ENCODE results near the gene HPCAL1. TPM values are rescaled to one million over a fixed set of nuclear protein-coding genes. Genes with fewer than 3 reads are reported as not detected.
A peak's percentile ranks its signal among the peaks of the same experiment; 100 is the strongest.

The HPCAL1 gene
- total RNA-seq, 1 donor from 2014 or later = 13.7 TPM

DNA sequence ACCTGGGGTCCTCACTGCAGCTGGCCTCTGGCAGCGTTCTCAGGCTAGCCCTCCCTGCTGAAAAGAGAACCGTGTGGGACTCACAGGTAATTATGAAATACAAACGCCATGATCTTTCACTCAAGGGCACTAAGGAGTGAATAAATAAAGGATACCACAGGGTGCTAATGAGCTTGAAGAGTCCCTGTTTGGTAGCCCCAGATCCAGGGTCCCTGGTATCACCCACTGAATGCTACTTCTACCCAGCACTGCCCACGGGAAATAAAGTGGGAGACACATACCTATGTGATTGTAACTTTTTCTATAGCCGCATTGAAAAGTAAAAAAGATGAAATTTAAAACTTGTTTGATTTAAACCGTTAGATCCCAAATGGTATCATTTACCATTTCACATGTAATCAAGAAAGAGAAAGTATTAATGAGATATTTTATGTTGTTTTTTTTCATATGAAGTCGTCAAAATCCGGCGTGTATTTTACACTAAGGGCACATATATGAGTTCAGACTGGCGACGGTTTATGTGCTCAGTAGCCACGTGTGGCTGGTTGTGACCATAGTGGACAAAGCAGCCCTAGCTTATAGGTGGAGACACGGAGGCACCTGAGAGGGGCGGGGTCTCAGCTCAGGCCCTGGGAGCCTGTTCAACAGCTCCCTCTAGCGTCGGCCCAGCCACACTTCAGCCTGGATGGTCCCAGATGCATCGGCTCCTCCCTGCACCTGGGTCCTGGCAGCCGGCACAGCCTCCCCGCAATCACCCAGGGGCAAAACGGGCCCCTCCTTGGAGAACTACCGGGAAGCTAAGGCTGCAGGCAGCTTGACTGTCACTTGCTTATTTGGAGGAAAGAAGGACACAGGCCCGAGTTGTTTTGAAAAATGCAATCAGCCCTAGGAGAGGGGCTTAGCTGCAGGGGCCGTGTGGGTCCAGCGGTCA lies 106.2 kb downstream of the HPCAL1 start:
- peak; percentile 83 for ATAC-seq

DNA sequence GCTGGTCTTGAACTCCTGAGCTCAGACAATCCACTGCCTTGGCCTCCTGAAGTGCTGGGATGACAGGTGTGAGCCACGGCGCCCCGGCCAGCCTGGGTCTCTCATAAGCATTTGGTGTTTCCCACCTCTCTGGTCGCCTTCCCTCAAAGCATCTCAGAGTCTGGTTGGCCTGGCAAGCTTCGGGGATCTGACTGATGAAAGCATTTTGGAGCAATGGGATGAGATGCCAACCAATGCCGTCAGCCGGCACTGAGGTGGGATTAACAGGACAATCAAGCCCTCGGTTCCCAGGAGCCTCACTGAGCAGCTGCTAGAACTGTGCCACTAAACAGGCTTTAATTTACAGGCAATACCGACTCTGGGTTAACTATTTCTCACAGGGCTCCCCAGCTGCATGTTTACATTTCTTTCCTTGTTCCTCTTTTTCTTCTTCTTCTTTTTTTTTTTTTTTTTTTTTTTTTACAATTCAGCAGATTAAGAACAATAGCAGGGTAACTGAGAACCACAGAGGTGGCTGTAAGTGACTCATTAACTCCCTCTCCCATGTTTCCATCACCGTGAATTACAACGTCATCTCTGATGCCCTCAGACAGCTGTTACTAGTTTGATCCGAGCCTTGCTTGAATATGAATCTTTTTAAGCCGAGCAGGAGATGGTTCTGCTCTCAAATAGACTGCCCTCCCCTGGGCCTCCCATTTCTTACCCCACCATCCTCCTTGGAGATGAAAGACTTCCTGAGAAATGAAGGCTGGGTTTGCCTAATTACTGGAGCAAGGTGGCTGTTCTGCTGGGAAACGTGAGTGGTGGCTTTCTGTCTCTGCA lies 107.5 kb downstream of the HPCAL1 start:
- no peak for ATAC-seq

DNA sequence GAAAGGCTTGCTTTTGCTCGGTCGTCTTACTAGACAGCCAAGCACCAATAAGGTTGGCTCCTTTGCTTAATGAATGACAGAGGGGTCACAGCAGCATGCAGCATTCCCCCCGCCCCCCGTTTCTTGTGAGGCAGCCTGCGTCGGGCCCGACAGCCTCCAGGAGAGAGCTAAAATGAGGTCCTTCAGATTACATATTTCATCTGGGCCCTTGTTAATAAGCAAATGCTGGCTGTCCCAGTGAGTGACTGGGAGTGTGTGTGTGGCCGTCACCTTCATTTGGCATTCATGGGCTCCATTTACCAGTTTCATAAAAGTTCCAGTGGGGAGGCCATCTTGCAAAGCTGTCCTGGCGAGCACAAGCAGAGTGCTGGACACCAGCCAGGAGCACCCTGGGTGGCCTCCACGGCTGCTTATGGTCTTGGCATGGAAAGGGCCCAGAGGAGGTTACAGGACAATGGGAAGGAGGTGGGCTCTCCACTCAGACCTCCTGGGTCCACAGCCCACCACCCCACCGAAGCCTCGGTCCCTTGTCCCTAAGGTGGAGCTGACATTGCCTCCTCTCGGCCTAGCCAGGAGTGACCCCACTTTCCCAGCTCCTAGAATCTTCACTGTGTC lies 108.2 kb downstream of the HPCAL1 start:
- ATAC-seq = no peak

DNA sequence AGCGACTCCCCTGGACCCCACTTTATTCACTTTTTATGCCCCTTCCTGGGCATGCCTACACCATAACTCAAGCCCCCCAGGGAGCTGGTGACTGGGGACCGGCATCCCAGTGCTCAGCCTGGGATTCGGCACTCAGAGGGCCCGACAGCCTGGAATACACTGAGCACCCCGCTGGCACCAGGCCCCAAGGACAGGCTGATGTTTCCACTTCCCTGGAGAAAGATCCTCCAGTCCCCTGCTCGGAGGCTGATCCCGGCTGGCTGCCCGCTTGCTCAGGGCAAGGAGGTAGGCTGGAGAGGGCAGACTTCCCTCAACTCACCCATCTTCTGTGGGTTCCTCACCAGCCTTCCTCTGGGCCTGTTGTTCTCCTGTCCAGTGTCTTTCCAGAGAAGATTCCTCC lies 108.9 kb downstream of the HPCAL1 start:
- no peak for ATAC-seq

DNA sequence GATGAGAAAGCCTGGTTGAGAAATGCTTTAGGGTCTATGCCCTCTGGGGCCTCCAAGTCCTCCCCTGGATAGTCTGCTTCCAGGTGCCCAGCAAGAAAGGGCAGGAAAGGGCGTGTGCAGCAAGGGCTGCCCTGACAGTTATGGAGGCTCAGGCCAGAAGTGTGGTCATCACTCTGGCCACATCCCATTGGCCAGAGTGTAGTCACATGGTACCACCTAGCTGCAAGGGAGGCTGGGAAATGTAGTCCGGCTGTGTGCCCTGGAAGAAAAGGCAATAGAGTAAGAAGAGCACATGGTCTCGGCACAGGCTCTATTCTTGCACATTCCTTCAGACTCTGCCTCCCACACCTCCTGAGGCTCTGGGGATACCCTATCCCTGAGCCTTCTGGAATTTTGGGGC lies 109.7 kb downstream of the HPCAL1 start:
- ATAC-seq = peak; percentile 28

DNA sequence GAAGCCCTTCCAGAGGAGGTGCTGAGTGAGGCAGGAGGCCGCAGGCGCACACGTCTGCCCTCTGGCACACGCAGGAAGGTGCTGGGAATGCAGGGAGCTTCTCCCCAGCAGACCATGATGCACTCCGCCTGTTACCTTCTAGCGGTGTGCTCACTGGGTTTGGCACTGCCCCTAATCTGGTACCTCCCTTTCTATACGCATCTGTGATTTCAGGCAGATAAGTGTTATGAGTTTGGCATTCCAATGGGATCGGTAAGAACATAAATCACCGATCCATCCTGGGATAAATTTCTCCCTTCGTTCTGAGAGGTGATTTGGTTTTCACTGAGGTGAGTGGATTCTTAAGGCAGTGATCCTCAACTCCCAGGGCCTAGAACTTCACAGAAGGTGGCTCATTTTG lies 110.8 kb downstream of the HPCAL1 start:
- ATAC-seq = no peak

DNA sequence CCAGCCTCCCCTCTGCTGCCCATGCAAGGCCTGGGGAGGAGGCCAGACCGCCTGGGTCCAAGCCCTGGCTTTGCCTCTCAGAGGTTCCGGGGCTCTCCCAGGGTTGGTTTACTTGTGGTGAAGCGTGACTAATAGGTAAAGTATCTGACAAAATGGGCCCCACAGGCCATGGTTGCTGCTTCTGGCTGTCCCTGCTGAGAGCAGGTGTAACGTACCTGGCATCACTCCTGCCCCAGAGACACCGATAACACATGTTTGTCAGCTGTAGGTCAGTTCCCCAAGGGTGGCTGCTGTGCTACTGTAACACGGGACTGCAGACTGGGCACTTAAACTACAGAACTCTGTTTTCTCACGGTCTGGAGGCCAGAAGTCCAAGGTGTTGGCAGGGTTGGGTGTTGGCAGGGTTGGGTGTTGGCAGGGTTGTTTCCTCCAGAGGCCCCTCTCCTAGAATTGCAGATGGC lies 111.3 kb downstream of the HPCAL1 start:
- no peak for ATAC-seq

DNA sequence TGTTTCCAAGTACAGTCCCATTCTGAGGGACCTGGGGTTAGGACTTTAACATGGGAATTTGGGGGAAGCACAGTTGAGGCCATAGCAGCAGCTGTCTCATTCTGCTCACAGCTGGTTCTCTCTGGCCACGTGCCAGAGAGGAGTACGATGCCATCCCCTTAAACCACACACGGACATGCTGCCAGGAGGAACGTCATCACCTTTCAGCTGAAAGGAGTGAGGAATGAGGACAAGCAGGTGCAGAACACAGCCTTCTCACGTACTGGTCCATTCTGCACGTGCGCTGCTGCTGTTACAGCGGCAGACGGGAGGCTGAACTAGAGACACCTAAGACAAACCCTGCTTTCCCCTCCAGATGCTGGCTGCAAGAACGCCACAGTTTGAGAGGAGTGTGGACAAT lies 111.9 kb downstream of the HPCAL1 start:
- no peak for ATAC-seq

DNA sequence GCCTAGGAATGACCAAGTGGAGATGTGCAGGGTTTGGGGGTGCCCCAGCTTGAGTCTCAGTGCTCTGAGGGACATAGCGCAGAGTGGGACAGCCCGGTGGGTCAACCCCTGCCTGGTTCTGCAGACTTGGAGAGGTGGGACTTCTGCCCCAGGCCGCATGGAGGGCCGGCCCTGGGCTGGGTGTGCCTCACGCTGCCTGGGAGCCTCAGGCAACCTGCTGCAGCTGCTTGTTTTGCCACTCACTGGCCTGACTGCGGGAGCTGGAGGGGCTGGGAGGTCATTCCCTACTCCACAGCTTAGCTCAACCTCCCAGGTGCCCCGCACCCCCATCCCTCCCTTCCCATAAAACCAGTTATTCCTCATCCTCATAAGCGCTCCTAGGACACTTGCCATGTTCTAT lies 112.3 kb downstream of the HPCAL1 start:
- ATAC-seq = no peak

DNA sequence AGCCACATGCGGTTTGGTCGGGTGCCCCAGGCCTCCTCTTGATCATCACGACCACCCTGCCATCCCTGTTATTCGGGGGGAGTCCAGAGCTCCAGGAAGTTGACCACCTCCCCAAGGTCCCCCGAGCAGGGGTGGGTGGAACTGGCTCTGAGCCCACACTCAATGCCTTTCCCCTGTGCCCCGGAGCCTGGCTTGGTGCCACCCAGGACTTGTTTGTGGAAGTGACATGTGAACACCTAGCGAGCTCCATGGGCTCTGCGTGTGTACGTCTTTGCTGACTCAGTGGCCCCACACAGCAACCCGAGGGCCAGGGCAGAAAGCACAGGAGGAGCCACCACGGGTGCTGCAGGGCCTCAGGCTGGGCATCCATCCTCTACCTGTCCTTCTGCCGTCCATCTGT lies 112.9 kb downstream of the HPCAL1 start:
- no peak for ATAC-seq

DNA sequence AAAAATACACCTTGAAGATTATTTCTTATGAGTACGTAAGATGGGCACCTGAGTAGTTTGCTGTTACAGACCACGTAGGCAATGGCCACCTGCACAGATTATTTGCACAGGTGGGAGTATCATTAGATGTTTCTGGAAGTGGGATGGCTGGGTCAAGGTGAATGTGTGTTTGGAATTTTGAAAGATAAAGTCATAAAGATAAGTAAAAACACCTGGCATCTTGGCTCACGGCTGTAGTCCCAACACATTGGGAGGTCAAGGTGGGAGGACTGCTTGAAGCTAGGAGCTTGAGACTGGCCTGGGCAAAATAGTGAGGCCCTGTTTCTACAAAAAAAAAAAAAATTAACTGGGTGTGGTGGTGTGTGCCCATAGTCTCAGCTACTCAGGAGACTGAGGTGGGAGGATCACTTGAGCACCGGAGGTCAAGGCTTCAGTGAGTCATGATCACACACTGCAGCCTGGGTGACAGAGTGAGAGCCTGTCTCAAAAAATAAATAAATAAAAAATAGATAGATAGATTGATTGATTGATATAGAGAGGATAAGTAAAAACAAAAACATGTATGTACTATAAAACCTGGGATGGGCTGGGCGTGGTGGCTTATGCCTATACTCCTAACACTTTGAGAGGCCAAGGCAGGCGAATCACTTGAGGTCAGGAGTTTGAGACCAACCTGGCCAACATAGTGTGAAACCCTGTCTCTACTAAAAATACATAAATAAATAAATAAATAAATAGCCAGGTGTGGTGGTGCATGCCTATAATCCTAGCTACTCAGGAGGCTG lies 115.0 kb downstream of the HPCAL1 start:
- no peak for ATAC-seq

DNA sequence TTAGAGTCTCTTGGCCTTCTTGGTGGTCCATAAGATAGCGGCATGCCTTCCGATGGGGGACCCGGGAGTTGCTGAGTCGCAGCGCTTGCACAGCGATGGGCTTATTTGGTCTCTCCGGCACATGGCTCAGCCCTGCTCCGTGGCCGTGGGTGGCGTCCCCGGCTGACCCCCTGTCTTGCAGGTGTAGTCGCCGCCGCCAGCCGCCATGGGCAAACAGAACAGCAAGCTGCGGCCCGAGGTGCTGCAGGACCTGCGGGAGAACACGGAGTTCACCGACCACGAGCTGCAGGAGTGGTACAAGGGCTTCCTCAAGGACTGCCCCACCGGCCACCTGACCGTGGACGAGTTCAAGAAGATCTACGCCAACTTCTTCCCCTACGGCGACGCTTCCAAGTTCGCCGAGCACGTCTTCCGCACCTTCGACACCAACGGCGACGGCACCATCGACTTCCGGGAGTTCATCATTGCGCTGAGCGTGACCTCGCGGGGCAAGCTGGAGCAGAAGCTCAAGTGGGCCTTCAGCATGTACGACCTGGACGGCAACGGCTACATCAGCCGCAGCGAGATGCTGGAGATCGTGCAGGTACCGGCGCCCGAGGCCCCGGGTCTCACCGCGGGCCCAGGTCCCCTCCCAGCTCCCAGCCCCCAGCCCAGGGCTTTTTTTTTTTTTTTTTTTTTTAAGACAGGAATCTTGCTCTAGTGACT lies 117.0 kb downstream of the HPCAL1 start:
- ATAC-seq = peak; percentile 4

DNA sequence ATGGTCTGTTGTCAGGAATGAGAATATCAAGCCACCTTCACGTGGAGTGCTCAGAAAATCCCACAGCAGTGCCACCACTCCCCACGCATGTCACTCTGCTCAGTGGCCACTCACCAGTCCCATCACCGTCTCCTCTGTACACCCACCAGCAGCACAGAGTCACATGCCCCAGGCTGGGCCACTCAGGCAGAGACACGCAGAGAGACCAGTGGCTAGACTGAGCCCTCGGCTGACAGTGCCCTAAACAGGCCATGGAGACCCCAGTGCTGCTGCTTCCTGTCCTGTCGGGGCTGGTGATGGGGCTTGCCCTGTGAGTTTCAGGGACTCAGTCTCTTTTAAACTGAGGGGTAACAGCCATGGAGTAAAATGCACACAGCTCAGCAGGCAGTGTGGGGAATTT lies 119.5 kb downstream of the HPCAL1 start:
- no peak for ATAC-seq

DNA sequence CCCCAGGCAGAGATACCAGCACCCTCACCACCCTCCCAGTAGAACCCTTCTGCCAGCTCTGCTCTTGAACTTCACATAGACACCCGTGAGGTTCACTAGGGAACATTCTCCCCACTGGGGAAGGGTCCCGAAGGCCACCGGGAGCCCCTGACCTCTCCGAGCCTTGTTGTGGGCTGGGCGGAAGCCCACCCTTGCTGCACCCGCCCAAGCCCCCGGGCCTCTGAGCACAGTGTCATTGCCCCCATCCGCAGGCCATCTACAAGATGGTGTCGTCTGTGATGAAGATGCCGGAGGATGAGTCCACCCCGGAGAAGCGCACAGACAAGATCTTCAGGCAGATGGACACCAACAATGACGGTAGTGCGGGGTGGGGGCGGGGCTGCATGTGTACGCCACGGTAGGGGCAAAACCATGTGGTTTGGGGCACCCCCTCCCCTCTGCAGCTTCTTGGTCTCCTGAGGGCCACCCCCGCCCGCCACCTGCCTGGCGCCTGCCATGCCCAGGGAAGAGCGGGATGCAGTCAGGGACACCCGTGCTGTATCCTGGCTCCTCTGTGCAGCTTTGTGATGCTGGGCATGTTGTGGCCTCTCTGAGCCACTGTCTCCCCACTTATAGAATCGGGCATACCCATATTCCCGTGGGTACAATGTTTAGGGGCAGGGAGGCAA lies 120.2 kb downstream of the HPCAL1 start:
- no peak for ATAC-seq

DNA sequence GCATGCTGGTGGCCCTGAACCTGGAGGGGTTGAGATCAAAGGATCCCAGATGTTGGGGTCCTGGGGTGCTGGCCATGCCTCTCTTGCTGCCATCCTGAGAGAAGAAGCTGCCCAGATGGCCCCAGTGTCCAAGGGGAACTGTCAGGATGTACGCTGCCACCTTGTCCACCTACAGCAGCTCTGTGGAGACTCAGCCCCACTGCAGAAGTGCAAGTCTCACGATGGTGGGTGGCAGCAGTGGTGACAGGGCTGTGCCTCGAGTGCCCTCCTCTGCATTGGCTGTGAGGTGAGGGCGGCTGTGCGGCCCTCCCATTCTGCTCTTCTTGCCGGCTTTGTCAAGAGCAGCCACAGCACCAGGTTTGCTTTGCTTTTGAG lies 120.7 kb downstream of the HPCAL1 start:
- ATAC-seq = no peak

DNA sequence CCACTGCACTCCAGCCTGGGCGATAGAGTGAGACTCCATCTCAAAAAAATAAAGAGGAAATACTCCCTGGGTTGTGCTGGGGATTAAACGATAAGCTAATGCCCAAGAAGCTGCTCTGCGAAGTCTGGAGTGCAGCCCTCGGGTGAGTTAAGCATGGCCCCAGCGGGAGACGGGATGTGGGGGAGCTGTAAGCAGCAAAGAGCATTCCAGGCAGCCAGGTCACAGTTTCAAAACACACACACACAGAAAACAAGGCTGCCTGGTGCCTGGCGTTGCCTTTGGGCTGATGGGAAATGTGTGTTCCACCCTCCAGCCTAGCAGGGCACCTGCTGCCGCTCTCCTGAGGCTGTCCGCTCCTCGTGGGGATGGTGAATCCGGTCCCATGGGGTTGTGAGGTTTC lies 121.3 kb downstream of the HPCAL1 start:
- ATAC-seq = no peak

DNA sequence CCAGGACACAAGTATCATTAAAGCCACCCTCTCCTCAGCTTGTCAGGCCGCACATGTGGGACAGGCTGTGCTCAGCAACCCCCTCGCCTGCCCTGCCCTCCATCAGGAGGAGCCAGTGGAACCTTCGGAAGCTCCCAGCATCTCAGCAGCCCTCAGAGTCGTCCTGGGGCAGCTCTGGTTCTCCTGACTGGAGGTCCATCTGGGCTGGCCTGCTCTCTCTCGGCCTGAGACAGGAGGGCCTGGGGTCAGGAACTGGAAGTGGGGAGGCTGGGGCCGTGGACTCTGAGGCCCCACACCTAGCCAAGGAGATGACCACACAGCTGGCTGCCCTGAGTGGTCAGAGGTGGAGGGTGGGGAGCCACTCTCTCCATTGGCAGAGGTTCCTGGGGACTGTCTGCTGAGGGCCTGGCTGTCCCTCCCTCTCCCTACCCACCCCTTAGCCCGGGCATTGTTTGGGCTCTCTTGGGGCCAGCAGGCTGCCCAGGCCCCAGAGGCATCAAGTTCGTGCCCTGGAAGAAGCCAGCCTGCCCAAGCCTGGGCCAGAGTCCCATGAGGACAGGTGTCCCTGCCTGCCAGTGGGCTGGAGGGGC lies 122.3 kb downstream of the HPCAL1 start:
- ATAC-seq = peak; percentile 23

DNA sequence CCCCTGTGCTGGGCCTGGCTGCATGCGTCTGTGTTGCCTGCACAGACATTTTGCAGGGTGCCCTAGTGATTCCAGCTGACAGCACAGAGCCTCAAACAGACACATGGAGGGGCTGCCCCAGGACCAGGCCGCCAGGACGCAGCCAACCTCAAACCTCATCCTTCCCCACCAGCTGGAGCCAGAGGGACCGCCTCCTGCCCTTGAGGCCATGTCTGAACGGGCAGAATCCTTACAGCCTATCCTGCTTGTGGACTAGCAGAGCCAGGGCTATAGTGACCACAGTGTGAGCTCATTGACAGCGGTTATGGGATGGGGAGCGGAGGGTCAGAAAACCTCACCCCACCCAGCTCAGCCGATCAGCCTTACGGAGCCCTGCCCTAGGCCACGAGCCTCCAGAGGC lies 123.0 kb downstream of the HPCAL1 start:
- no peak for ATAC-seq

DNA sequence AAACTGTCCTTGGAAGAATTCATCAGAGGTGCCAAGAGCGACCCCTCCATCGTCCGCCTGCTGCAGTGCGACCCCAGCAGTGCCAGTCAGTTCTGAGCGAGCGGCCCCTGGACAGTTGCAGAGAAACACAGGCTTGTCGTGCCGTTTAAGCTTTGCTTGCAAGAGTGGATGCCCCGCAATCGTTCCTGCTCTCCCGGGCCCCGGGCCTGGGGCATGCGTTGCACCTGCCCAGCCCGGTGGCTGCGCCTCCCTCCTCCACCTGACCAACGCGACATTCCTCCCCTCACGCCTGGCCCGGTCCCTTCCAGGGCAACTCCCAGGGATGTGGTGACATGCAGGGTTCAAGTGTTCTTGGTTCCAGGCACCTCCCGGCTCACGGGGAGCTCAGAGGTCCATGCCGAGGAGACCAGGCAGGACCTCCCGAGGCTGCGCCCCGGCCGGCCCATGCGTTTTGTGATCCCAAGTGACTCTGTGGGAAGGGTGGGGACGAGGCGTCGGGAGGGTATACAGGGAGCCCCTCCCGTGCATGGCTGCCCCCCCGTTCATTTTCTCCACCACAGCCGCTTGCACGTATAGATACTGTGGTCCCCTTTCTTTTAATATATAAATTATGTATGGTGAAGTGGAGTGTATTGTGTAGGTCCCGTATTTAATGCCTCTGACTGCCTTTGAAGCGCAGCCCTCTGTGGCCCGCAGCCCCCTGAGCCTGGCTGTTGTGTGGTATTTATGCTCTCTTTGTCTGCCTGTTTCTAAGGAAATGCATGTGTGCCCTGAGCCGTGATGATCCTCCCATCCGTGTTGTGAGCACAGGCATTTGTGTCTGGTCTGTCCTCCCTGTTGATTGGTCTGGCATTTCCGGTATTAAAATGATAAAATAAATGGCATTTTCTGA lies 124.3 kb downstream of the HPCAL1 start:
- ATAC-seq = no peak

DNA sequence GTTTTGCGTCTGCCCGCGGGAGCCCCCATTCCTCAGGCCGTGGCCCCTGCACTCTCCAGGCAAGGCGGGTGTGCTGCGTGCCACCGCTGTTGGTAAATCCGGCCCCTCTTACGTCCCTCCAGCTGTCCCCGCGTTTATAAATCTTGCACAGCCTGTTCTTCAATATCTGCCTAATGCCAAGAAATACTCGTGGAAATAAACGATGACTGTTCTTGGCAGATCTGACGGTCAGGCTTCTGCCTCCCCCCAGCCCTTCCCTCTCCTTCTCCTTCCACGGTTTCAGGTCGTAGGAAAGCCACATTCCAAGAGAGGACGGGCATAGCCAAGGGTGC lies 124.9 kb downstream of the HPCAL1 start:
- ATAC-seq = no peak
